GM19043 (cell line): ENCODE measurements around the gene ACSL5.
A peak's percentile ranks its signal among the peaks of the same experiment; 100 is the strongest.
"Not testable (repeated sequence)": the region's sequence is repeated elsewhere in the genome, so short reads cannot be mapped to it uniquely, and the experiment has no call there.

ENCODE experiments used
- ATAC-seq: cut with Tn5 transposase; IDR thresholded peaks from one replicate; pipeline ENCODE4 v1.9.1; 2021; ENCODE audit warnings: low read depth; ENCODE audit not compliant: unreplicated experiment

Gene ACSL5

DNA sequence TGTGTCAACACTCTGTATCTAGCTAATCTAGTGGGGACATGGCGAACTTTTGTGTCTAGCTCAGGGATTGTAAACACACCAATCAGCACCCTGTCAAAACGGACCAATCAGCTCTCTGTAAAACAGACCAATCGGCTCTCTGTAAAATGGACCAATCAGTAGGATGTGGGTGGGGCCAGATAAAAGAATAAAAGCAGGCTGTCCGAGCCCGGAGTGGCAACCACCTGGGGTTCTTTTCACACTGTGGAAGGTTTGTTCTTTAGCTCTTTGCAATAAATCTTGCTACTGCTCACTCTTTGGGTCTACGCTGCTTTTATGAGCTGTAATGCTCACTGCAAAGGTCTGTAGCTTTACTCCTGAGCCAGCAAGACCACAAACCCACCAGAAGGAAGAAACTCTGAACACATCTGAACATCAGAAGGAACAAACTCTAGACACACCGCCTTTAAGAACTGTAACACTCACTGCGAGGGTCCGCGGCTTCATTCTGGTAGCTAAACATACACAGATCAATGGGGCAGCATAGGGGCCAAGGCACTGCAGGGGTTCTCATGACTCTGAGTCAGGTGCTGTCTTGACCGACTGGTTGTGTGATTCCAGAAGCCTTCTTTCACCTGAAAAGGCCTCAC is 1.6 kb upstream of the ACSL5 start:
- ATAC-seq = not testable (repeated sequence)

DNA sequence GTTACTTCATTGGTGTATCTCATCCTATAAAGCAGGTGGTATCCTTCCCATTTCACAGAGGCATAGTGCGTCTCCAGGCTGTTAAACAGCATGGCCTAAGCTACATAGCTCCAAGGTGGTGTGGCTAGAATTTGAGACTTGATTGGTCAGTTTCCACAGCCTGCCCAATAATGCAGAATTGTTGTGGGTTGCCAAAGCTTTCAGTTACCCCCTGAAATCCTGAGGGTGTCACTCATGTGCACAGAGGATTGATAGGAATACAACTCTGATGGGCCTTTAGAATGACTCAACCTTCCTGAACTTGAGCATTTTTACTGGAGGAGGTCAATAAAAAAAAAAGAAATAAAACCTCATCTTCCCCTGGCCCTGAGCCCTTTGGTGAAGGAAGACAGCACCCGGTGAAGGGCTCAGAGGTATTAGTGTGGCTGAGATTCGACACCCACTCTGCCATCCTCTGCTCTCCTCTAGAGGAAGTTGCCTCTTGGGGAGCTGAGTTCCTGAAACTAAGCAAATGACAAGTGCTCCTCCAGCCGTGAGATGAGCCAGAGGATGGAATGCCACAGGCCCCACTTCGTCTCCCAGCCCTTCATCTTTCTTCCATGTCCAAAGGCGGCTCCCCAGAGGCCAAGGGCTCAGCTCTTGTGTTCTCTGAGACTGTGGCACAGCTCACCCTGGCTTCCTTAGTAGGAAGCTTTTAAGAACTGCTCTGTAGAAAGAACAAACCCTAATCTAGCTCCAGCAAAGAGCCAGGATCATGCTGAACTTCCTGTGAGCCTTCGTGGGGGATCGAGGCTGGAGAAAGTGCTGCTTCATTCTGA is 1.0 kb downstream of the ACSL5 start:
- peak; percentile 39 for ATAC-seq

DNA sequence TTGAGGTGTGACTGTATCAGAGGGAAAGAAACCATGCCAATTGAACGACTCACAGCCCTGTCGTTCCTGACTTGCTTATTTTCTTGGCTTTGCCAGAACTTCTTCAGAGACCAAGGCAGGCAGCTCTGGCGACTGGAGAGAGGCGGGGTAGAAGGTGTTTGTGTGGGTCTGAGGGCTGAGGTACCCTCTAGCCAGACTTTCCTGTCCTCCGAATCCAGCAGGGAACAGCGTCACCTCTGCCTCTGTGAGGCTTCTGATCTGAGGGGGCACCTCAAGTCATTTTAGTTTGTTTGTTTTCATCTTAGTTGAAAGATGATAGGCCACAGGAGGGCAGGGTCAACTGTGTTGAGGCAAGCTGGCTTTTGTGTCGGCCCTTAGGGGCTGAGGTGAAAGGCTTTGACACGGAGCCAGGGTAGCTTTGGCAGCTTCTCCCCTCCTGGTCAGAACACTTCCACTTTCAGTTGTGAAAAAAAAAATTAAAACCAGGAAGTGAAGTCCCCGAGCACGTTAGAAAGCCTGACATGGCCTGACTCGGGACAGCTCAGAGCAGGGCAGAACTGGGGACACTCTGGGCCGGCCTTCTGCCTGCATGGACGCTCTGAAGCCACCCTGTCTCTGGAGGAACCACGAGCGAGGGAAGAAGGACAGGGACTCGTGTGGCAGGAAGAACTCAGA is 1.9 kb downstream of the ACSL5 start:
- peak; percentile 83 for ATAC-seq

DNA sequence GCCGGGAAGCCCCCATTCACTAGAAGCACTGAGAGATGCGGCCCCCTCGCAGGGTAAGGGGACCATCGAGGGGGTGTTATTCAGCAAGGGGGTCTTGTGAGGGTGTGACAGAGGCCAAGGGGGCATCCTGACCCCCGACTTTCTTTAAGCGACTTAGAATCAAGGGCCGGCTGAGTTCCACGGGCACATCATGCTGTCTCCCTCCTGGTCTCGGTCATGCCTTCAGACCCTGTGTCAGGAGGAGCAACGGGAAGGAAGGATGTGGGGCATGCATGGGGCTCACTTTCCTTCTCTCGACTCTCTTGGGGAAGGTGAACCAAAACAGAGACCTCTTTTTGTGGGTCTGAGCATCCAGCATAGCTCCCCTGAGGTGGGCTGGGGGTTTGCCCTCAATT is 2.5 kb downstream of the ACSL5 start:
- peak; percentile 21 for ATAC-seq

DNA sequence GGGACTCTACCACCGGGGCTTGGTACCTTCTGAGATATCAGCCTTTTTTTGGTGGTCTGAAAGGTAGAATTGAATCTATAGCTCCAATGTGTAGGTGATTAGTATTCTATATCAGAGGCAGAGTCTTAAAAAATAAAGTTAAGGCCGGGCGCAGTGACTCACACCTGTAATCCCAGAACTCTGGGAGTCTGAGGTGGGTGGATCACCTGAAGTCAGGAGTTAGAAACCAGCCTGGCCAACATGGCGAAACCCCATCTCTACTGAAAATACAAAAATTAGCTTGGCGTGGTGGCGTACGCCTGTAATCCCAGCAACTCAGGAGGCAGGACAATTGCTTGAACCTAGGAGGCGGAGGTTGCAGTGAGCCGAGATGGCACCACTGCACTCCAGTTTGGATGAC is 3.2 kb downstream of the ACSL5 start:
- not testable (repeated sequence) for ATAC-seq

DNA sequence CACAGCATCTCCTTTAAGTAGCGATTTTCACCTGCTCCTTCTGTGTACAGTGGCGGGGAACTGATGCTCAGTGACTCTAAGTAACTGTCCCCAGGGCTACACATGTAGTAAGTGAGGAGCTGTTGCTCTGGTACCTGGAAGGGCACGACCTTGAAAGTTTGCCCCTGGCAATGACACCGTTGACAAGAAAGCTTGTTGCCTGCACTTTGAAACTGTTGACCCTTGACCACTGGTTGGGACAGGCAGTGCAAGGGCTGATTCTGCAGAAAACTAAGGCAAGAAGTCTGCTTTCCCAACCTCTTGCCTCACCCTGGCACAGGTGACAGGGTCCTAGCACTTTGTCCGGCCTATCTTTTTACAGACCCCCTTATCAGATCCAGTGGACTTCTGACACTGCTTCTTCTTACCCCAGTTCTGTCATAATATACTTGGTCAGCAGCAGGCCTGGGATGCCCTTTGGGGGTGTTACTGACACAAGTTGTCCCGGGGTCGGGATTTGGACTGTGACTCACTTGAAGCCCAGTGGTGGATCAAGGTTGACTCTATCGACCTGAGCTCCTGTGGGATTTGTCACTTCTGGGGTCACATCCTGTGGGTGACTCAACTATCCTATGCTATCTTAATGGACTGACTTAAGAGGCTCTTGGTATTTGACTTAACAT is 5.8 kb downstream of the ACSL5 start:
- no peak for ATAC-seq

DNA sequence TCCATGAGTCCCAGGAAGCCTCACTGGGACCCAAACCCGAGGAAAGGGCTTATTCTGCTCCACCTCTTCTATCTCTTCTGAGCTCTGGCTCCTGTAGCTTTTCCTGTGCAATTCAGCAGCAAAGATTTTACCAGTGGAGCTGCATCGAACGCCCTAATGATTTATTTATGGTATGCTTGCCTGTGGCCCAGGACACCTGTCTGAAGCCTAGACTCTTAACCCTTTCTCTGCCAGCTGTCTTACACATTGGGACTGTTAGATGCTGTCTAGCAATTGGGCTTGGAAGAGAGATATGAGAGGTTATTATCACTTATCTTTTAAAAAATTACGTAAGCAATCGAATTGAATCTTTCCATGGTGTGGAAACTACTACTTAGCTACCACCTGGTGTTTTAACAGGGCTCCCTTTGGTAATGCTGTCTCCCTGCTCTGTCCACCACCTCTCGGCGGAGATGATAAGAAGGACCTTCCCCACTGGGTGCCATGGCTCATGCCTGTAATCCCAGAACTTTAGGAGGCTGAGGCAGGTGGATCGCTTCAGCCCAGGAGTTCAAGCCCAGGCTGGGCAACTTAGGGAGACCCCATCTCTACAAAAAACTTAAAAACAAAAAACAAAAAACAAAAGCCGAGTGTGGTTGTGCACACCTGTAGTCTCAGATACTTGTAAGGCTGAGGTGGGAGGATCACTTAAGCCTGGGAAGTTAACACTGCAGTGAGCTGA is 8.8 kb downstream of the ACSL5 start:
- no peak for ATAC-seq

DNA sequence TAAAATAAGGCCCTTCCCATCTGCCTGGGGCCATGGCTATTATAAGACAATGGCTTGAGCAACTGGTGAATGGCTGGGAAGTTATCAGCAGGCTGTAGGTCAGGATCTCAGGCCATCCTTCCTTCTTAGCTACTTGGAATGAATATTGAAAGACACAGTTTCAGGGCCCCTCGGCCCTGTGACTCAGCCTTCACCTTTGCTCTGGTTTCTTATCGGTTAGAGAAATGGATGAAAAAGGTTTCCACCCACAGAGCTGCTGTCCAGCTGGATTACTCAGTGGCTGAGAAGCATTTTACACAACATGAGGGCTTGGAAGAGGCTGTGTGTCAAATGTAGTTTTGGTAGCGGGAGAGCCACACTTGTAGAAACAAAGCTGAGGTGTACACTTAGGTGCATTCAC is 9.4 kb downstream of the ACSL5 start:
- no peak for ATAC-seq

DNA sequence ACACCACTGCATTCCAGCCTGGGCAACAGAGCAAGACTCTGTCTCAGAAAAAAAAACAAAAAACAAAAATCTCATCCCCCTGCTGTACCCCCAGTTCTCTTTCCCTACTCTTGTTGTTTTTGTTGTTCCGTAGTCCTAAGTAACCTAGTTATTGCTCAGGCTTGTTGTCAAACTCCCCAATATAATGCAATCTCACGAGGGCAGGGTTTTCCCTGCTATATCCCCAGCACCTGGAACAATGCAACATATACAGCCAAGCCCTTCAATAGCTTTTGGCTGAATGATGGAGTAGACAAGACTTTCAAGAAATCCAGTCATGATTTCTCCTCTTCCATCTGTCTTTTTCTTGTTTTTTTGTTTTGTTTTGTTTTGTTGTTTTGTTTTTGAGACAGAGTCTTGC is 10.2 kb downstream of the ACSL5 start:
- no peak for ATAC-seq

DNA sequence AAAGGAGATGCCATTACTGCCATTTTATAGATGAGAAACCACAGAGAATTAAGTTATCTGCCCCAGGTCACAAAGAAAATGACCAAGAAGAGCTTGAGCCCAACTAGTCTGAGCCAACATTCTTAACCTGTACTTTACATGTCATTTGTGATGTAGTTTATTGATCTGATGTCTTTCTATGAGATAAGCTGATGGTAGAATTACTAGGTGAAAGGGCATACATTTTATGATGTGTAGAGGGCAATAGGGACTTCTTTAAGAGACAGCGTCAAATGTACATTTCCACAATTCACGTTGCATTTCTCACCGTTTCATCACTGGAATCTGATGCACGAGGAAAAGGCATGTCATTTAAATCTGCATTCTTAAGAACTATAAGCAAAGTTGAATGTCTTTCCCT is 11.3 kb downstream of the ACSL5 start:
- ATAC-seq = no peak

DNA sequence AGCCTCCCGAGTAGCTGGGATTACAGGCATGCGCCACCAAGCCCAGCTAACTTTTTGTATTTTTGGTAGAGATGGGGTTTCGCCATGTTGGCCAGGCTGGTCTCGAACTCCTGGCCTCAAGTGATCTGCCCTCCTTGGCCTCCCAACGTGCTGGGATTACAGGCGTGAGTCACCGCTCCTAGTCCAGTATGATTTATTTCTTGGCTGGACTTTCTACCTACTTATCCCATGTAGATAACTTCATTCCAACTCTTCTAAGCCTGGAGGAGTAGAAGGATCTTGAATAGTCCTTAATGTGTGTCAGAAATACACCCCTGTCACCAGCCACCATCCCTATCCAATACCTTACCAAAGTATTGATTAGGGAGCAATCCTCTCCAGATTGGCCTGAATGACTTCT is 14.1 kb downstream of the ACSL5 start:
- not testable (repeated sequence) for ATAC-seq

DNA sequence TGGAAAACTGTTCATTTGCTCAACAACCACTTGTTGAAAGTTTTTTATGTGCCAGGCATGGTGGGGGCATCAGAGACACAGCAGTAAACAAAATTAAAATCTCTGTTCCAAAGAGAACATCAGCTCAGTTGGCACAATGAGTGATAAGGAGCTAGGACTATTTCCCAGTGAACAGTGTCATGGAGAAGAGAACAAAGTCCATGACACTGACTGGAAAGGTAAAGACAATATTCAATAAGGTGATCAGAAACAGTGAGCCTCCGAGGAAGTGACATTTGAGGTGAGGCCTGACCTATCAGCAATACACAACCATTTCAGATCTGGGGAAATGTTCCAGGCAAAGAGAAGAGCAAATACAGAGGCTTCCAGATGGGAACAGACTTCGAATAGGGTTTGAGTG is 14.6 kb downstream of the ACSL5 start:
- no peak for ATAC-seq

DNA sequence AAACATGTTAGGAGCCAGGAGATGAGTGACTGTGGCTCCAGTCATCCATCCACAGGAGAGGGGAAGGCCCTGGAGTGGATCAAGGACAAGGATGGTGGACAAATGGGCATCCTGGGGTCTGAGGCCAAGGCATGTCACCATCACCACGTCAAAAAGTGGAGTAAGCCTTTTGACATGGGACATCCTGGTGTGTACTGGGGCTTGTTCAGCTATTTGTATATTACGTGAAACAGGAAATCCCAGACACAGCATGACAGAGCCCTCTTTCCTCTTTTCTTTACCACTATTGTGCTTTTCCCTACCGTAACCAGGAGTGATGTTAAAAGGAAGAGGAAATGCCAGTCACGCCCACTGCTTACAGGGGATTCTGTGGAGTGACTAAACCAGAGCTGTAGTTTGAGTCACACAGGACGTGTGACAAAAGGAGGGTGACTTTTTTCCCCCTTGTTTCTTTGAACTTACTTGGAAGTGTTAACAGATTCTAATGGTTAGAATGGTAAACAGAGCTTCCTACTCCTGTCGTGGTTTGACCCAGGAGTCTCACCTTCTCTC is 15.4 kb downstream of the ACSL5 start:
- peak; percentile 61 for ATAC-seq

DNA sequence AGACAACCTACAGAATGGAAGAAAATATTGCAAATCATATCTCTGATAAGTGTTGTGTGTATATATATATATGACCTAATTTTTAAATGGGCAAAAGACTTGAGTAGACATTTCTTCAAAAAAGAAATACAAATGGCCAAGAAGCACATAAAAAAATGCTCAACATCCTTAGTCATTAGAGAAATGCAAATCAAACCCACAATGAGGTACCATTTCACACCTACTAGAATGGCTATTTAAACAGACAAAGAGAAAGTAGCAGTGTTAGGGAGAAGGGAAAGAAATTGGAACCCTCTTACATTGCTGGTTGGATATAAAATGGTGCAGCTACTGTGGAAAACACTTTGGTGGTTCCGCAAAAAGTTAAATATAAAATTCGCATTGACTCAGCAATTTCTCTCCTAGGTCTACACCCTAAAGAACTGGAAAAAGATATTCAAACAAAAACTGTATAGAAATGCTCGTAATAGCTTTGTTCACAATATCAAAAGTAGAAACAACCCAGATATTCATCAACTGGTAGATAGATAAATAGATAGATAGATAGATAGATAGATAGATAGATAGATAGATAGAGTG is 16.3 kb downstream of the ACSL5 start:
- no peak for ATAC-seq

DNA sequence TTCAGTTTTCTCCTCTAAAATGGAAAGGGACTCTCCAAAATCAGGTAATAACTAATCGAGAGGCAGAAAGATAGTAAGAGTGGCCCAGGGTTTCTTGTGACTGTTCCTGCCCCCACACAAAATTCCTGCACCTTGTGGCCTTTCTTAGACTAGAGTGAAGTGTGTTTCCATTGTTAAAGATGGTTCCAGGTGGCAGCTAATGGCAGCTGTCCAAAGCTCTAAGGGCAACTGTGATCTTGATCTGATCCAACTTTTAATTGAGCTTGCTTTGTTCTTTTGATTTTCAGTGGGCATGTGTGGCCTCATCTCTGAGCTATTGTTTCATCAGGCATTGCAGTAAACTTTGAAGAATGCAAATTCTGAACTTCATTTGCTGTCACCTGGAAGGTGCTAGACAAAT is 19.4 kb downstream of the ACSL5 start:
- ATAC-seq = no peak

DNA sequence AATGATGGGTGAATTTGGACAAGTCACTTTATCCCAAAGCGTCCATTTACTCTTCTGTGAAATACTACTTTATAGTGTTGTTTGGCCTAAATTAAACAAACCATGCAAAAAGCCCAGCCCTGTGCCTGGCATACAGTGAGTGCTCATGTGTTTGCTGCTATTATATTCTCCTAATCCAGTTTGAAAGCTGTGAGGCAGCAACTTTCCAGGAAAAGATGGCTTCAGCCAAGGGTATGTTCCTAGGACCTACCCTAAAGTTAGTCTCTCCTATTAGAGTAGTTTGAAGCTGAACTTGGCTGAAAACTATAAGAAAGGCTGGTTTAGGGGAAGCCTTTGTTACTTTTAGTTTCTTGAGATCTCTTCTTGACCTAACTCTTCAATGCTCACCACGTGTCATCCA is 19.9 kb downstream of the ACSL5 start:
- no peak for ATAC-seq

DNA sequence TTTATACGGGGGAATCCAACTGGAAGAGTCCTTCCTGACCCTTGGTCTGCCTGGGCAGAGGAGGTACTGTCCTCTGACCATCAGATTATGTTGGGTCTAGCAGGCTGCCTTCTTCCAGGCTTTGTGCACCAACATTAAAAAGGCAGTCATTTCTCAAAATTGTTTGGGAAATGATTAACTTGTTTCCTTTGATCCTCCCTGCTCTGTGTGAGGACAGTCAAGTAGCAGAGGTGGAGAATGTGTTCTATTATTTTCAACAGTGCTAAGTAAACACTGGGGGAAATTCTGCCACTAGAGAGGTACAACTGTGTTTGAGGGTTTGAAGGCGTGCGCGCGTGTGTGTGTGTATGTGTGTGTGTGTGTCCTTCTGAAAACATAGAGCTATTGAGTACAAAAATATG is 20.6 kb downstream of the ACSL5 start:
- no peak for ATAC-seq

DNA sequence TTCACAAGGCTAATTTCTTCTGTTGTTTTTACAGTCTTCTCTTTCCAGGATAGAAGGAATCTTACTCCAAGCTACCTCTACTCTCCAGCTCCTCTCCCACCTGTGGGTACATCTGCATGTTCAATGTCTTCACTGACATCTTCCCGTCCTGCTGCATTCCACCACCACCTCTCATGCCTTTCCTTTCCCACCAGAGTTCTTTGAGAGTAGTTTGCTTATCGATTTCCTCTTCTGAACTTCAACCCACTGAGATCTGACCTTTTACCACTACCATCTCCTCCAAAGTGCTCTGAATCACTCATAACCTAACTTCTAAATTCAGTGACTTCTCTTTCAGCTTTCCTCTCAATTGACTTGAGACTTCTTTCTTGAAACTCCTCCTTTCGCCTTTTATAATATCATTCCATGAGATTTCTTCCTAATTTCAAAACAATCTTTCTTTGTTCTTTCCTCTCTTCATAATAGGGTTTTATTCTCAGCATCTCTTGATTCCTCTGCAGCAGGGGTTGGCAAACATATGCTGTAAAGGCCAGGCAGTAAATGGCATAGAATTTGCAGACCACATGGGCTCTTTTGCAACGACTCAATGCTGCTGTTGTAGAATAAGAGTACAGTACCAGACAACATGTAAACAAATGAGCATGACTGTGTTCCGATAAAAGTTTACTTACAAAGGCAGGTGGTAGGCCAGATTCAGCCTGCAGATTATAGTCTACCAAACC is 22.1 kb downstream of the ACSL5 start:
- ATAC-seq = no peak

DNA sequence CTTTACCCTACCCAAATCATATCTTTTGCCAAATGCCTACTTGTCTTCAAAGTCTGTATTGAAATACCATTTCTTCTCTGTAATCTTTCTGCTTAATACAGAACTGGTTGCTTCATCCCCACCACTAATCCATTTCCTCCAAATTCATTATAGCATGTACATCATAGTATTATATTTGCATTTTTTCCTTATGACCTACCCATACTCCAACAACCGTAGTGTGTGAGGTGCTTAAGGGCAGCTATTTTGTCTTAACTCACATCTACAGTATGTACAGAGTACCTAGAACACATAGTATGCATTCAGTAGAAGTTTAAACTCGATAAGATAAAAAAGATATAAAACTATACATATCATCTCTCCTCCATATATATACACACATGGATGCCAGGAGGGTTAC is 23.7 kb downstream of the ACSL5 start:
- ATAC-seq = no peak
